NCI-H146 treated with DMSO at 0.1 percent for 48 hours (cell line): ENCODE data around the gene ISG15.
"Not testable (repeated sequence)": the region's sequence is repeated elsewhere in the genome, so short reads cannot be mapped to it uniquely, and the experiment has no call there.

ENCODE experiments used
- DNase-seq: peaks from one replicate; lab custom pipeline; 2025; ENCODE audit not compliant: unreplicated experiment; lab: John Stamatoyannopoulos, UW

Gene ISG15

DNA sequence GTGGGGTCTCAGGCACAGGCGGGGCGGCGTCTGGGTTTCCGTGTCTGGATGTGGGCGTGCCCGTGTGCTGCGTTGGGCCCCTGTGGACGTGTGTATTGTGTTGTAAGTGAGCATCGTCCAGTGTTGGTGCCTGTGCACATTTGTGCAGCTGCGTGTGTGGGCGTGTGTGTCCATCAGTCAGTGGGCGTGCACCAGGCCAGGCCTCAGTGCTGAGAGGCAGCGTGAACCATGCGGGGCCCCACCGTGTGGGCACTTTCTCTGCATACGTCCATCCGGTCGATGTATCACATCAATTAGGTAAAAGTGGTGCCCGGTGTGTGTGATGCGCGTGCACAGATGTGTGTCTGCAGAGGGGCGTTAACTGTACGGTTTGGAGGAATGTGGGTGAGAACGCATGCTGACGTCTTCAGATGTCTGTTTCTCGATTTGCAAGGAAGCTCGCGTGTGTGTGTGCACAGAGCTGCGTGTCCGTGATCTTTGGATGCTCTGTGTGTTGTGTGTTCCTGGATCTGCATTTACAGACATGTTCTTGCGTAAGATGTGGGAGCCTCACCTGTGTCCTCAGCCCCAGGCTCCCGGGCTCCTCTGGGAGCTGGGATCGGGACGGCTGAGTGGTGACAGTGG lies 31.3 kb downstream of the ISG15 start:
- no peak for DNase-seq

DNA sequence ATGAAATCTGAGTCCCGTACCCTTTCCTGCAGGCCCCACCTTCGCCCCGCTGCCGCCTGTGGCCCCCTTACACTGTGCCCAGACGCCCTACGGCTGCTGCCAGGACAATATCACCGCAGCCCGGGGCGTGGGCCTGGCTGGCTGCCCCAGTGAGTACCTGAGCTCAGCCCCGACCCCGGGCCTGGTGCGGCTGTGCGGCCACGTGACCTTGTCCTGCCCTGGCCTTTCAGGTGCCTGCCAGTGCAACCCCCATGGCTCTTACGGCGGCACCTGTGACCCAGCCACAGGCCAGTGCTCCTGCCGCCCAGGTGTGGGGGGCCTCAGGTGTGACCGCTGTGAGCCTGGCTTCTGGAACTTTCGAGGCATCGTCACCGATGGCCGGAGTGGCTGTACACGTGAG lies 31.8 kb downstream of the ISG15 start:
- DNase-seq = no peak

DNA sequence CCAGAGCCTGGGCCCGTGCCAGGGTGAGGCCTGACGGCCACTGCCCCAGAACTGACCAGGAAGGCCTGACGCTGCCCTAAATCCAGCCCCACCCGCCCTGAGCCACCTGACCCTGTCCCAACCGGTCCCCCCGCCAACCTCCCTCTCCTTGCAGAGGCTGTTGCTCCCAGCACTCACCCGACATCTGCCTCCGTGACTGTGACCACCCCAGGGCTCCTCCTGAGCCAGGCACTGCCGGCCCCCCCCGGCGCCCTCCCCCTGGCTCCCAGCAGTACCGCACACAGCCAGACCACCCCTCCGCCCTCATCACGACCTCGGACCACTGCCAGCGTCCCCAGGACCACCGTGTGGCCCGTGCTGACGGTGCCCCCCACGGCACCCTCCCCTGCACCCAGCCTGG lies 32.9 kb downstream of the ISG15 start:
- no peak for DNase-seq

DNA sequence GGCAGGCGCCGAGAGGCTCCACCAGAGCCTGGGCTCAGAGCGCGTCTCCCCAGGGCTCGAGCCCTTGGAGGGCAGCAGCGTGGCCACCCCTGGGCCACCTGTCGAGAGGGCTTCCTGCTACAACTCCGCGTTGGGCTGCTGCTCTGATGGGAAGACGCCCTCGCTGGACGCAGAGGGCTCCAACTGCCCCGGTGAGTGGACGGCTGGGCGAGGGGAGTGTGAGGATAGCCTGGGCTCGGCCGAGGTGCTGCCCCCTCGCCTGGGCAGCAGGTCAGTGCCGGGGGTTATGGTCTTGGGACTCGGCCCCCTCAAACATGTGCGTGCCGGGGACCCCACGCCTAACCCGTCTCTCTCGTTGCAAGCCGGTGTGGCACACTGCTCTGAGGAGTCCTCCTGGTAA lies 33.5 kb downstream of the ISG15 start:
- no peak for DNase-seq

DNA sequence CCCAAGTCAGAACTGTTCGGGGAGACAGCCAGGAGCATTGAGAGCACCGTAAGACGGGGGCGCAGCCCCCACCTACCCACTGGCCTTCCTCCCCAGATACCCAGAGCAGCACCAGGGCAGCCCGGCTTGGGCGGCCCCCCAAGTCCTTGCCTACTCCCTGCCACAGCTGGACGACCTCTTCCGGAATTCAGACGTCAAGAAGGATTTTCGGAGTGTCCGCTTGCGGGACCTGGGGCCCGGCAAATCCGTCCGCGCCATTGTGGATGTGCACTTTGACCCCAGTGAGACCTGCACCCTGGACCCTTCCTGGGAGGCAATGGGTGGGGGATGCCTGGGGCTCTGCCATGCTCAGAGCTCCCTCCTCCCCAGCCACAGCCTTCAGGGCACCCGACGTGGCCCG lies 34.1 kb downstream of the ISG15 start:
- DNase-seq = no peak

DNA sequence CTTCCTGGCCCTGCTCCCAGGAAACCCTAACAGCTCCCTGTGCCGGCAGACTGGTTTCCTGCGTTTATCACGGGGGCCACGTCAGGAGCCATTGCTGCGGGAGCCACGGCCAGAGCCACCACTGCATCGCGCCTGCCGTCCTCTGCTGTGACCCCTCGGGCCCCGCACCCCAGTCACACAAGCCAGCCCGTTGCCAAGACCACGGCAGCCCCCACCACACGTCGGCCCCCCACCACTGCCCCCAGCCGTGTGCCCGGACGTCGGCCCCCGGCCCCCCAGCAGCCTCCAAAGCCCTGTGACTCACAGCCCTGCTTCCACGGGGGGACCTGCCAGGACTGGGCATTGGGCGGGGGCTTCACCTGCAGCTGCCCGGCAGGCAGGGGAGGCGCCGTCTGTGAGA lies 34.7 kb downstream of the ISG15 start:
- DNase-seq = no peak

DNA sequence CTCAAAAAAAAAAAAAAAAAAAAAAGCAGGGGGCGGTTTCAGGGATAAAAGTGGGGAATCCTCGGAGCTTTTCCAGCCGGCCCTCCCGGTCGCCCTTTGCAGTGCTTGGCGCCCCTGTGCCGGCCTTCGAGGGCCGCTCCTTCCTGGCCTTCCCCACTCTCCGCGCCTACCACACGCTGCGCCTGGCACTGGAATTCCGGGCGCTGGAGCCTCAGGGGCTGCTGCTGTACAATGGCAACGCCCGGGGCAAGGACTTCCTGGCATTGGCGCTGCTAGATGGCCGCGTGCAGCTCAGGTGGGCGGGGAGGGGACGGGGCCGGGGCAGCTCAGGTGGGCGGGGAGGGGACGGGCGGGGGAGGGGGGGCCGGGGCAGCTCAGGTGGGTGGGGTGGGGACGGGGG lies 35.5 kb downstream of the ISG15 start:
- peak; percentile 2 for DNase-seq

DNA sequence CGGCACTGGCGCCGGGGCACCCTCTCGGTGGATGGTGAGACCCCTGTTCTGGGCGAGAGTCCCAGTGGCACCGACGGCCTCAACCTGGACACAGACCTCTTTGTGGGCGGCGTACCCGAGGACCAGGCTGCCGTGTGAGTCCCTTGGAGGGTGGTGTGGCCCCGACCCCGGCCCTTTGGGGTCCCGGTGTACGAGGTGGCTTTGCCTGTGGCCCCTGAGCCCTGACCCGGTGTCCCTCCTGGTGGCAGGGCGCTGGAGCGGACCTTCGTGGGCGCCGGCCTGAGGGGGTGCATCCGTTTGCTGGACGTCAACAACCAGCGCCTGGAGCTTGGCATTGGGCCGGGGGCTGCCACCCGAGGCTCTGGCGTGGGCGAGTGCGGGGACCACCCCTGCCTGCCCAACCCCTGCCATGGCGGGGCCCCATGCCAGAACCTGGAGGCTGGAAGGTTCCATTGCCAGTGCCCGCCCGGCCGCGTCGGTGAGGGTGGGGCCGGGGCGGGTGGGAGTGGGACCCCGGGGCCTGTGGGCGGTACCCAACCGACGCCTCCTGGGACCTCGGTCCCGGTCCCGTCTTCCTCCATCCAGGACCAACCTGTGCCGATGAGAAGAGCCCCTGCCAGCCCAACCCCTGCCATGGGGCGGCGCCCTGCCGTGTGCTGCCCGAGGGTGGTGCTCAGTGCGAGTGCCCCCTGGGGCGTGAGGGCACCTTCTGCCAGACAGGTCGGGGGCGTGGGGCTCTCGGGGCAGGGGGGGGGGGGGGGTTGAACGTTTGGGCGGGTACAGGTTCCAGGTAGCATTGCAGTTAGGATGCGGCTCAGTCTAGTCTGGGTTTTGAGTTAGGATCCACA lies 36.2 kb downstream of the ISG15 start:
- DNase-seq = no peak

DNA sequence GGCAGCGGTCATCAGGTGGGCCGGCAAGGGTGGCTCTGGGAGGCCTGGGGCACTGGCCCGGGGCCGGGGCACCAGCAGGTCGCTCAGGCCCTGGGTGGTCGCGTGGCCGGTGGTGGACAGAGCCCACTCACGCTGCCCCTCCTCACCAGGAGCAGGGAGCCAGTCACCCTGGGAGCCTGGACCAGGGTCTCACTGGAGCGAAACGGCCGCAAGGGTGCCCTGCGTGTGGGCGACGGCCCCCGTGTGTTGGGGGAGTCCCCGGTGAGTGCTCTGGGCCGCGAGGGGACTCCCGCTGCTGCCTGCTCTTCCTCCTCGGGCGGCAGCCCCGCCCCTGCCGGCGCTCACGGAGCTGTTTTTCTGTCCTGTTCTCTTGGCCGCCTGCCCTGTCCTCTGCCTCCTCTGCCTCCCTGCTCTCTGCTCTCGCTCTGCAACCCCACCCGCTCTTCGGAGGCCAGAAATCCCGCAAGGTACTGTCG lies 37.3 kb downstream of the ISG15 start:
- DNase-seq = no peak

DNA sequence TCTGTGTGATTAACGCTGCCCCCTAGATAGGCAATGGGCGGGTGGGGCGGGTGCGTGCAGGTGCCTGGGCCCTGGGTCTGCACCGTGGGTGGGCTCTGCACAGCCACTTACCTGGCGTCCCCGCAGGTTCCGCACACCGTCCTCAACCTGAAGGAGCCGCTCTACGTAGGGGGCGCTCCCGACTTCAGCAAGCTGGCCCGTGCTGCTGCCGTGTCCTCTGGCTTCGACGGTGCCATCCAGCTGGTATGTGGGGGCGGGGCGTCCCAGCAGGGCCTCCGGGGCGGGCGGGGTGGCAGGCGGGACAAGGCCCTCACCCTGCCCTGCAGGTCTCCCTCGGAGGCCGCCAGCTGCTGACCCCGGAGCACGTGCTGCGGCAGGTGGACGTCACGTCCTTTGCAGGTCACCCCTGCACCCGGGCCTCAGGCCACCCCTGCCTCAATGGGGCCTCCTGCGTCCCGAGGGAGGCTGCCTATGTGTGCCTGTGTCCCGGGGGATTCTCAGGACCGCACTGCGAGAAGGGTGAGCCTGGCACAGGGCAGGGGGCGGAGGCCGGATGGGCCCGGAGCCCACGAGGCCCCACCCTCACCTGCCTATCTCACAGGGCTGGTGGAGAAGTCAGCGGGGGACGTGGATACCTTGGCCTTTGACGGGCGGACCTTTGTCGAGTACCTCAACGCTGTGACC lies 38.0 kb downstream of the ISG15 start:
- no peak for DNase-seq

DNA sequence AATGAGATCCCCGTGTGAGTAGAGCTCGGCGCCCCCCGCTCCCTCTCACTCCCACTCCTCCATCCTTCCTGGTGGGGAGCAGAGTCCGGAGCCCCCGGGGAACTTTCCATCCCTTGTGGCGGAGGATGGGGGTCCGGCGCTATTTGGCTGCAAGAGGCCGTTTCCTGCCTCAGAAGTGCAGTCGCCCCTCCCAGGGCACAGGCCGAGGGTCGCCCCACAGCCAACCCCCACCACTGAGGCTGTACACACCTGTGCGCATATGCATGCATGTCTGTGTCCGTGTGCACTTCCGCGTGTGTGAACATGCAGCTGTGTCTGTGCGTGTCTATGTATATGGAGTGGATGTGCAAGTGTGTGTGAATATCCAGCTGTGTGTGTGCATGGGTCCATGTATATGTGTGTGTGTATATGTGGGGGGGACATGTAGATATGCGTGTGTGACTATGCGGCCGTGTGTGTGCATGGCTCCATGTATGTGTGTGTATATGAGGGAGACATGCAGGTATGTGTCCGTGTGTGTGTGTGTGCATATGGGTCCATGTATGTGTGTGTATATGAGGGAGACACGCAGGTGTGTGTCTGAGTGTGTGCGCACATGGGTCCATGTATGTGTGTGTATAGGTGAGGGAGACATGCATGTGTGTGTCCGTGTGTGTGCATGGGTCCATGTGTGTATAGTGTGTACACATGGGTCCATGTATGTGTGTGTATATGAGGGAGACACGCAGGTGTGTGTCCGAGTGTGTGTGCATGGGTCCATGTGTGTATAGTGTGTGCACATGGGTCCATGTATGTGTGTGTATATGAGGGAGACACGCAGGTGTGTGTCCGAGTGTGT lies 38.9 kb downstream of the ISG15 start:
- DNase-seq = no peak

DNA sequence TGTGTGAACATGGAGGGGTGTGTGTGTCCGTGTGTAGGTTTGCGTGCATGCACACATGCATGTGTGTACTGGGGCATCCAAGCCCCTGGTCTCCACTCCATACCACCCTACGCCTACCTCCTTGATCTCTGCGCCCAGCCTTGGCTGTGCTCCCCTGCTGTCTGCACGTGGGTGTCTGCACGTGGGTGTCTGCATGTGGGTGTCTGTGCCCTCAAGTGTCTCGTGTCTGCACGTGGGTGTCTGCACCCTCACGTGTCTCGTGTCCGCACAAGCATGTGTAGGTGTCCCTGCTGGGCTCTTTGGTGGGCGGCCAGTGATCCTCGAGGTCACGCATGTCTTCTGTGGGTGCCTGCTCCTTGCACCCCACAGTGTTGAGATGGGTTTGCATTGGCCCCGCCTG lies 39.7 kb downstream of the ISG15 start:
- DNase-seq = no peak

DNA sequence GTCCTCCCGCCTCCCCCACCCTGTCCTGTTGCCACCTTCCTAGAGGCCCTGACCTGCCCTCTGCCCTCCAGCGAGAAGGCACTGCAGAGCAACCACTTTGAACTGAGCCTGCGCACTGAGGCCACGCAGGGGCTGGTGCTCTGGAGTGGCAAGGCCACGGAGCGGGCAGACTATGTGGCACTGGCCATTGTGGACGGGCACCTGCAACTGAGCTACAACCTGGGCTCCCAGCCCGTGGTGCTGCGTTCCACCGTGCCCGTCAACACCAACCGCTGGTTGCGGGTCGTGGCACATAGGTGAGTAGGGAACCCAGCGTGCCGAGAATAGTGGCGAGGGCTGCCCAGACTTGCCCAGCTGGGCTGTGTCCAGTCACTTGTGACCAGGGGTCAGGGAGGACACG lies 40.4 kb downstream of the ISG15 start:
- no peak for DNase-seq

DNA sequence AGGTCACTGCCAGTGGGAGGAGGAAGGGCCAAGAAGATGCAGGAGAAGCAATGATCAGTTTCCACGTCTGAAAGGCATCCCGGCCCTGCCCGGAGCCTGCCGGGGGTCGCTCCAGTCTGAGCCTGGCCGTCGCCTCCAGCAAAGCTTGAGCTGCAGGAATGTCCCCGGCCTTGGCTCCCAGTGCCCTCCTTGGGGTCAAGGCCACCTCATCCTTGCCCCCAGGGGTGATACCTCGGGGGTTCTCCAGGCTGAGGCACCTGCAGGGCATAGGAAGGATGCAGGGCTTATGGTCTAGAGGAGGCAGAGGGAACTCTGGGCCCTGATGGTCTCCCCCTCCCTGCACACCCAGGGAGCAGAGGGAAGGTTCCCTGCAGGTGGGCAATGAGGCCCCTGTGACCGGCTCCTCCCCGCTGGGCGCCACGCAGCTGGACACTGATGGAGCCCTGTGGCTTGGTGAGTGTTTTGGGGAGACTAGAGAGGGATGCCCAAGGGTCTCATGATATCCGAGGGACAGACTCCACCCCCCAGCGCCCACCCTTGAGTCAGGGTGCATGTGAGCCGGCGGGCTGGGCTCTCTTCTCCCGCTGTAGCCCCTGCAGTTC lies 40.9 kb downstream of the ISG15 start:
- no peak for DNase-seq

DNA sequence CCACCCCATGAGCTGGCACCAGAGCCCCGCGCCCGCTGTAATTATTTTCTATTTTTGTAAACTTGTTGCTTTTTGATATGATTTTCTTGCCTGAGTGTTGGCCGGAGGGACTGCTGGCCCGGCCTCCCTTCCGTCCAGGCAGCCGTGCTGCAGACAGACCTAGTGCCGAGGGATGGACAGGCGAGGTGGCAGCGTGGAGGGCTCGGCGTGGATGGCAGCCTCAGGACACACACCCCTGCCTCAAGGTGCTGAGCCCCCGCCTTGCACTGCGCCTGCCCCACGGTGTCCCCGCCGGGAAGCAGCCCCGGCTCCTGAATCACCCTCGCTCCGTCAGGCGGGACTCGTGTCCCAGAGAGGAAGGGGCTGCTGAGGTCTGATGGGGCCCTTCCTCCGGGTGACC lies 41.7 kb downstream of the ISG15 start:
- DNase-seq = no peak

DNA sequence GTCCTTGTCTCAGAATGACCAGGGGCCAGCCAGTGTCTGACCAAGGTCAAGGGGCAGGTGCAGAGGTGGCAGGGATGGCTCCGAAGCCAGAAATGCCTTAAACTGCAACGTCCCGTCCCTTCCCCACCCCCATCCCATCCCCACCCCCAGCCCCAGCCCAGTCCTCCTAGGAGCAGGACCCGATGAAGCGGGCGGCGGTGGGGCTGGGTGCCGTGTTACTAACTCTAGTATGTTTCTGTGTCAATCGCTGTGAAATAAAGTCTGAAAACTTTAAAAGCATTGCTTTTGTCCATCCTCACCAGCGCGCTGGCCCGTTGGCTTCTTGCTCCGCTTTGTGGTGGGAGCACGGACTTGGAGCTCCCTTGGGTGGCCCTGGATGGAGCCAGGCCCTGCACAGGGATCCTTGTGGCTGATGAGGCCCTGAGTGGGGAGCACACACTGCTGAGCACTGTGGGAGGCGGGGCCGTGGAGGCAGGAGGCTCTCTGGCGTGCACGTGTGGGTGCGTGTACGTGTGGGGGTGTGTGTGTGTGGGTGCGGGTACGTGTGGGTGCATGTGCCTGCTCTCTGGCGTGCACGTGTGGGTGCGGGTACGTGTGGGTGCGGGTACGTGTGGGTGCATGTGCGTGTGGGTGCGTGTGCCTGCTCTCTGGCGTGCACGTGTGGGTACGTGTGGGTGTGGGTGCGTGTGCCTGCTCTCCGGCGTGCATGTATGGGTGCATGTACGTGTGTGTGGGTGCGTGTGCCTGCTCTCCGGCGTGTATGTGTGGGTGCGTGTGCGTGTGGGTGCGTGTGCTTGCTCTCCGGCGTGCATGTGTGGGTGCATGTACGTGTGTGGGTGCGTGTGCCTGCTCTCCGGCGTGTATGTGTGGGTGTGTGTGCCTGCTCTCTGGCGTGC lies 42.8 kb downstream of the ISG15 start:
- DNase-seq = no peak

DNA sequence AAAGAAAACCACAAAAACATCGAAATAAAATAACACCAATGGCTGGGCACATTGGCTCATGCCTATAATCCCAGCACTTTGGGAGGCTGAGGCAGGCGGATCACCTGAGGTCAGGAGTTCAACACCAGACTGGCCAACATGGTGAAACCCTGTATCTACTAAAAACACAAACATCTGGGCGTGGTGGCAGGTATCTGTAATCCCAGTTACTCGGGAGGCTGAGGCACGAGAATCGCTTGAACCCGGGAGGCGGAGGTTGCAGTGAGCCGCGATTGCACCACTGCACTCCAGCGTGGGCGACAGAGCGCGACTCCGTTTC lies 44.4 kb downstream of the ISG15 start:
- DNase-seq = not testable (repeated sequence)

DNA sequence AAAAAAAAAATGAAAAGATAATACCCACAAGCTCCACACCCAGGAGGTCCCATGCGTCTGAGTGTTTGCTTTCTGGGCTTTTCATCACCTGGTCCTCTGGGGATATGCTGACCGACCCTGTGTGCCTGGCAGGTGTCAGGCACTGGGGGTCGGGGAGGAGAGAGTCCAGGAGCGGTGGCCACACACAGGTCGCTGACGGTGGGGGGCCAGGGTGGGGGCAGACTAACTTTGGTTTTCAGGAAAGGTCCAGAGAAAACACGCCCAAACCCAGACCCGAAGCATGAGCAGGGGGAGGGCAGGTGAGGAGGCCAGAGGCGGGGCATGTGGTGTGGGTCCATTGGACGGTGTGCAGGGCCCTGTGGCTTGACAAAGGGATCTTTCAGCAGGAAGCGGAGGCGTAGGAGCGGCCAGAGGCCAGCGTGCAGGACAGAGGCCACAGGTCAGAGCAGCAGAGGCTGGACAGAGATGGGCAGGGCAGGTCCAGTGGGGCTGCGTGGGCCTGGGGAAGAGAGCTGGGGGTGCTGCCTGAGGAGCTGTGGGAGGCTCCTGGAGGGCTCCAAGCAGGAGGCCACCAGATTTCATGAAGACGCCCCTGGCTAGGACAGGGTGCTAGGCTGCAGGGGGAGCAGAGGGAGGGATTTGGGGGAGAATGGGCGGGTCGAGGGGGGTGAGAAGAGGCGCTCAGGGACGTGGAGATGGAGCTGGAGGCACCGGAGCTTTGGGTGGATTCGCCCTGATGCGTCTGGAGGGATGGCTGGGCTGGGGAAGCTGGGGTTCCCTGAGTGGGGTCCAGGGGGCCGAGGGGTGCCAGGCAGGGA lies 45.0 kb downstream of the ISG15 start:
- no peak for DNase-seq

DNA sequence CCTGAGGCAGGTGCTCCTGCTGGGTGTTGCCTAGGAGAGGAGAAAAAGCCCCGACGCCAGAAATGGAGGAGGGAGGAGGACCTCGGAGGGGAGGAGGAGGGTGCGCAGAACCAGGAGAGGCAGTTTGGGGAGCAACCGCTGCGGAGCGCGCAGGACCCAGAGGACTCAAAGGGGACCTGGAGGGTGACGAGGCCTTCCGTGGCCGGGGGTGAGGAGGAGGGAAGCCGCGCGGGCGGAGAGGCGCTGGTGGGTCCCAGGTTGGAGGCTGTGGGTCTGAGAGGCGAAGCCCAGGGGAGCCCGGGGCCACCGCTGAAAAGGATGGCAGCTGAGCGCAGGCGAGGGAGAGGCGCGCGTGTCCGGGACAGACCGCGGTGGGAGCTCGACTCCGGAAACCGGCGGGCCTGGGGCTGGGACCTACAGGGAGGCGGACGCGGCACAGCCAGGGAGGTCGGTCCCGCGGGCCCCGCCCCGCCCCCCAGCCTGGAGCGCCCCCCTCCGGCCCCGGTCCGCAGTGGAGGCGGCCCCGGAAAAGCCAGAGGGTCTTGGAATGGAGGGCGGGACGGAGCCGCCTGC lies 45.7 kb downstream of the ISG15 start:
- DNase-seq = no peak
